ENCODE results near the gene VLDLR.

- TF ChIP-seq HDAC6 (IDR thresholded peaks at IDR 0.05; ENCODE audit: low read depth, low read length) (no peak), POLR2A (IDR thresholded peaks at IDR 0.05; ENCODE audit: control extremely low read depth in 1 of 2, low read depth in 2 of 2, low read length in 2 of 2) (no peak), CHD1 (IDR thresholded peaks at IDR 0.05; ENCODE audit: low read depth, low read length) (no peak)
These were observed 17.5 kb downstream of the VLDLR start for GRCh38 chr9:2638871-2639673.
